GM19395 (cell line): Measurements from ENCODE around the gene TEX36.
"Not testable (repeated sequence)": the region's sequence is repeated elsewhere in the genome, so short reads cannot be mapped to it uniquely, and the experiment has no call there.

Experiments used
- ATAC-seq: cut with Tn5 transposase; IDR thresholded peaks from one replicate; pipeline ENCODE4 v1.9.1; 2021; ENCODE audit warnings: mild to moderate bottlenecking, moderate library complexity; ENCODE audit not compliant: unreplicated experiment

TEX36 gene

GRCh38 chr10:125683063-125683462 lies at the start of gene TEX36:
Gene TEX36 (minus strand): TSS chr10:125683163. CDS start chr10:125682989, 174 bp downstream.
- no peak for ATAC-seq

GRCh38 chr10:125727436-125727835 lies 44.5 kb upstream of the TEX36 start:
- no peak for ATAC-seq

- no peak for ATAC-seq
These were observed 44.0 kb upstream of the TEX36 start for GRCh38 chr10:125726914-125727313.

GRCh38 chr10:125722811-125723210 lies 39.8 kb upstream of the TEX36 start:
- ATAC-seq, result no peak

- peak; percentile 47 for ATAC-seq
These were observed 38.1 kb upstream of the TEX36 start for GRCh38 chr10:125721035-125721434.

- ATAC-seq, result peak; percentile 0
These were observed 37.0 kb upstream of the TEX36 start for GRCh38 chr10:125720002-125720382.

GRCh38 chr10:125719173-125720001 lies 36.4 kb upstream of the TEX36 start, which contains the start of gene EDRF1:
Gene EDRF1 (plus strand): TSS chr10:125719709. CDS start chr10:125719808, 99 bp downstream.
- ATAC-seq, result peak; percentile 90

GRCh38 chr10:125714728-125715127 lies 31.8 kb upstream of the TEX36 start:
- ATAC-seq, result not testable (repeated sequence)

- ATAC-seq, result no peak
These were observed 28.3 kb upstream of the TEX36 start for GRCh38 chr10:125711110-125711750.

GRCh38 chr10:125709553-125710474 lies 26.9 kb upstream of the TEX36 start:
- ATAC-seq, result no peak

GRCh38 chr10:125708971-125709503 lies 26.1 kb upstream of the TEX36 start:
- no peak for ATAC-seq

- peak; percentile 78 for ATAC-seq
These were observed 24.8 kb upstream of the TEX36 start for GRCh38 chr10:125707541-125708468.

GRCh38 chr10:125700355-125700911 lies 17.5 kb upstream of the TEX36 start:
- ATAC-seq, result no peak

- peak; percentile 58 for ATAC-seq
These were observed 16.7 kb upstream of the TEX36 start for GRCh38 chr10:125699562-125700143.

GRCh38 chr10:125698481-125698998 lies 15.6 kb upstream of the TEX36 start:
- ATAC-seq, result no peak

GRCh38 chr10:125696884-125697283 lies 13.9 kb upstream of the TEX36 start:
- ATAC-seq, result not testable (repeated sequence)

GRCh38 chr10:125694883-125695282 lies 11.9 kb upstream of the TEX36 start:
- no peak for ATAC-seq

- no peak for ATAC-seq
These were observed 10.5 kb upstream of the TEX36 start for GRCh38 chr10:125693524-125693847.
